HT-29 (cell line): Measurements from ENCODE around the gene ROR2. TPM values are rescaled to one million over a fixed set of nuclear protein-coding genes. Genes with fewer than 3 reads are reported as not detected.

Experiments used
- DNase-seq: peaks from one replicate; pipeline ENCODE4 v3.0.0-alpha.2; 2015; ENCODE audit warnings: low spot score
- total RNA-seq: library from RNA; depleted of rRNA; stranded (reverse); fragments of >200 nt; shearing (Covaris generic); gene quantifications from 2 replicates; pipeline ENCODE4 v1.2.3, GENCODE V29; 2014

The ROR2 gene
- total RNA-seq, 1 experiment from 2014 or later, result not detected

GRCh38 chr9:91818647-91819403 lies 131.2 kb downstream of the ROR2 start:
- no peak for DNase-seq

GRCh38 chr9:91818225-91818585 lies 131.8 kb downstream of the ROR2 start:
- no peak for DNase-seq

- DNase-seq, result no peak
Observed at GRCh38 chr9:91817493-91818224, 132.4 kb downstream of the ROR2 start.

- no peak for DNase-seq
Observed at GRCh38 chr9:91817106-91817492, 132.9 kb downstream of the ROR2 start.

GRCh38 chr9:91816356-91816755 lies 133.7 kb downstream of the ROR2 start:
- no peak for DNase-seq

- DNase-seq, result no peak
Observed at GRCh38 chr9:91815896-91816295, 134.1 kb downstream of the ROR2 start.

- no peak for DNase-seq
Observed at GRCh38 chr9:91814753-91815152, 135.3 kb downstream of the ROR2 start.

GRCh38 chr9:91814201-91814600 lies 135.8 kb downstream of the ROR2 start:
- DNase-seq, result no peak

GRCh38 chr9:91813176-91813795 lies 136.7 kb downstream of the ROR2 start:
- DNase-seq, result no peak

- DNase-seq, result no peak
Observed at GRCh38 chr9:91812191-91812590, 137.8 kb downstream of the ROR2 start.

- no peak for DNase-seq
Observed at GRCh38 chr9:91811024-91811909, 138.8 kb downstream of the ROR2 start.

- no peak for DNase-seq
Observed at GRCh38 chr9:91810286-91810905, 139.6 kb downstream of the ROR2 start.

- no peak for DNase-seq
Observed at GRCh38 chr9:91809581-91810285, 140.3 kb downstream of the ROR2 start.

GRCh38 chr9:91807643-91808246 lies 142.3 kb downstream of the ROR2 start:
- DNase-seq, result no peak

GRCh38 chr9:91805031-91805430 lies 145.0 kb downstream of the ROR2 start:
- no peak for DNase-seq

- no peak for DNase-seq
Observed at GRCh38 chr9:91803970-91804752, 145.9 kb downstream of the ROR2 start.

- no peak for DNase-seq
Observed at GRCh38 chr9:91803151-91803940, 146.7 kb downstream of the ROR2 start.

GRCh38 chr9:91802391-91802790 lies 147.6 kb downstream of the ROR2 start:
- DNase-seq, result no peak
